ENCODE measurements around the gene ACVR1C.

DNA sequence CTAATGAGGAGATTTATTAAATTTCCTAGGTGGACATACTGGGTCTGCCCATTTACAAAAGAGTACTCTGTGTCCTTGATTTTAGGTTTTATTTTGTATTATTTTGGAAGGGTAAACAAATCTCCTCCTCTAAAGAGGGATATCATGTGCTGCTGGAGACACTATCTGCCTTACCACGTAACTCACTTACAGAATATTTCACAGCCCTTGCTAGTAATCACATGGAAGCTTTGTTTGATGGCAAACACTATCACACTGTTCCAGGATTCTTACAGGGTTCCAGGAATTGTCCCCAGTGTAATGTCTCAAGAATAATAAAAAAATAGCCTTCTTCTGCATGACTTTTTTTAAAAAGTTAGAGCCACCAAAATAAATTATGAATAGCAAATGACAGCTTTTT lies 29.2 kb upstream of the ACVR1C start:
- no peak for TF ChIP-seq EZH2 (IDR thresholded peaks at IDR 0.05; ENCODE audit: low read depth)
- TF ChIP-seq, protein P1, sequence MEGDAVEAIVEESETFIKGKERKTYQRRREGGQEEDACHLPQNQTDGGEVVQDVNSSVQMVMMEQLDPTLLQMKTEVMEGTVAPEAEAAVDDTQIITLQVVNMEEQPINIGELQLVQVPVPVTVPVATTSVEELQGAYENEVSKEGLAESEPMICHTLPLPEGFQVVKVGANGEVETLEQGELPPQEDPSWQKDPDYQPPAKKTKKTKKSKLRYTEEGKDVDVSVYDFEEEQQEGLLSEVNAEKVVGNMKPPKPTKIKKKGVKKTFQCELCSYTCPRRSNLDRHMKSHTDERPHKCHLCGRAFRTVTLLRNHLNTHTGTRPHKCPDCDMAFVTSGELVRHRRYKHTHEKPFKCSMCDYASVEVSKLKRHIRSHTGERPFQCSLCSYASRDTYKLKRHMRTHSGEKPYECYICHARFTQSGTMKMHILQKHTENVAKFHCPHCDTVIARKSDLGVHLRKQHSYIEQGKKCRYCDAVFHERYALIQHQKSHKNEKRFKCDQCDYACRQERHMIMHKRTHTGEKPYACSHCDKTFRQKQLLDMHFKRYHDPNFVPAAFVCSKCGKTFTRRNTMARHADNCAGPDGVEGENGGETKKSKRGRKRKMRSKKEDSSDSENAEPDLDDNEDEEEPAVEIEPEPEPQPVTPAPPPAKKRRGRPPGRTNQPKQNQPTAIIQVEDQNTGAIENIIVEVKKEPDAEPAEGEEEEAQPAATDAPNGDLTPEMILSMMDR (conservative IDR thresholded peaks at IDR 0.05) = no peak

Measured in PC-9 (cell line).